GM12873 (cell line): ENCODE data around the gene THEM4.

Source experiments
- TF ChIP-seq, protein P1 (sequence below): IDR thresholded peaks from 2 replicates; pipeline ENCODE4 v1.5.1; 2012; ENCODE audit warnings: low read depth, mild to moderate bottlenecking, moderate library complexity, low read length, control low read depth; ENCODE audit not compliant: insufficient read depth; ENCODE audit errors: missing control alignments

Gene THEM4

DNA sequence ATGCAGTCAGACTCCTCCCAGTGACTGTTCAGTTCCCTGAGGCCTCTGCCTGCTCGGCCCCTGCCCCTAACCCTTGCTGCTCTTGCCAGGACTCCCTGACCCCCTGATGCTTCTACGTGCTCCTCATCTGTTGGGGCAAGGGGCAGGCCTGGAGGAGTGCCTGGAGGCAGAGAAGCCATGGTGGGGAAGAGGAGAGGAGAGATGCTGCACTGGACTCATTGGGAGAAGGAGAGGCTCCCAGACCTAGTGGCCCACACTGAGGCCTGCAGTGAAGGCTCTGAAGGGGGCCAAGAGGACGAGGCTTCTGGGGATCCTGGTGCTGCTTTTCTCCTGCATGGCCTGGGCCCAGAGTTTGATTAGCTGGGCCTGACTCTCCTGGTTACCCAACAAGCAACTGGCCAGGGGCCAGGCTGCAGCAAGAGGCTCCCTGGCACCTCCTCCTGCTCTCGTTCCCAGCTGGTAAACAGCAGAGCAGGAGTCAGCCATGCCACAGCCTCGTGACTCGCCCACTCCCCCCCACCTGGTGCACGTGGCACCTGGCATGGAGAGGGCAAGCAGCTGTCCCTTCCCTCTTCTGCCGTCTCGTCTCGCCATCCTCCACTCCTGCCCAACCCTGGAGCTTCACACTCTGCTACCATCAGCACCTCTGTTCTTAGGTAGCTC lies 76.9 kb downstream of the THEM4 start:
- TF ChIP-seq, protein P1, sequence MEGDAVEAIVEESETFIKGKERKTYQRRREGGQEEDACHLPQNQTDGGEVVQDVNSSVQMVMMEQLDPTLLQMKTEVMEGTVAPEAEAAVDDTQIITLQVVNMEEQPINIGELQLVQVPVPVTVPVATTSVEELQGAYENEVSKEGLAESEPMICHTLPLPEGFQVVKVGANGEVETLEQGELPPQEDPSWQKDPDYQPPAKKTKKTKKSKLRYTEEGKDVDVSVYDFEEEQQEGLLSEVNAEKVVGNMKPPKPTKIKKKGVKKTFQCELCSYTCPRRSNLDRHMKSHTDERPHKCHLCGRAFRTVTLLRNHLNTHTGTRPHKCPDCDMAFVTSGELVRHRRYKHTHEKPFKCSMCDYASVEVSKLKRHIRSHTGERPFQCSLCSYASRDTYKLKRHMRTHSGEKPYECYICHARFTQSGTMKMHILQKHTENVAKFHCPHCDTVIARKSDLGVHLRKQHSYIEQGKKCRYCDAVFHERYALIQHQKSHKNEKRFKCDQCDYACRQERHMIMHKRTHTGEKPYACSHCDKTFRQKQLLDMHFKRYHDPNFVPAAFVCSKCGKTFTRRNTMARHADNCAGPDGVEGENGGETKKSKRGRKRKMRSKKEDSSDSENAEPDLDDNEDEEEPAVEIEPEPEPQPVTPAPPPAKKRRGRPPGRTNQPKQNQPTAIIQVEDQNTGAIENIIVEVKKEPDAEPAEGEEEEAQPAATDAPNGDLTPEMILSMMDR = no peak

DNA sequence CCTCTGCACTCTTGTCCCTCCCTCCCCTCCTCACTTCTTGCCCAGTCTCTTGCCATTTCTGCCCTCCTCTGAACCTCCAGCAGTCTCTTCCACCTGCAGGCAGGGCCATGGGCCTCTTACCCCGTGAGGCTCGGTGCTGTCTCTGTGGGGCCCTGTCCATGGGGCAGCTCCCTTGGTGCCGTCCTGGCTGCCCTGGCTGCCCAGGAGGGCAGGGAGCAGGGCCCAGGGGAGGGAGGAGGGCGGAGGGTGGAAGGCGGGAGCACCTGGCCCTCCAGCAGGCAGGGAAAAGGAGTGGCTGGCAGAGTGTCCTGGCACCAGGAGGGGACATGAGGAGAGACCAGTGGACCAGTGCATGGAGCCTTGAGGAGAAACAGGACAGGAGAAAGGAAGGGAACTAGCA lies 77.7 kb downstream of the THEM4 start, which contains the start of gene RORC:
TSS of gene RORC (minus strand) at position 198 of the 400 bp plus-strand sequence. CDS start at position 160, 38 bp downstream.
- TF ChIP-seq, protein P1 = no peak

DNA sequence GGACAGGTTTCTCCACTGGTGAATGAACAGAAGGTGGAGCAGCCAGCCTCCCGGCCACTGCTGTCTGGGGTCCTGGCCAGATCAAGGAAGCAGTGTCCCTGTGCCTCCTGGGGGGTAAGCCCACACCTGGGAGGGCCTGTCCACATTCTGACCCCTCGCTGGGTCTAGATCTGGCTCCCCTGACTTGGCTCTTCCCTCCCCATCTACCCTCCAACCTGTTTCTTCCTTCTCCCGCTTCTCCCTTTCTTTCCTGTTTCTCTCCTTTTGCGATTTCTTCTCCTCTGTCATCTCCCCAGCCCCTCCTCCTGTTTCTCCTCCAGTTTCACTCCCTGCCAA lies 78.1 kb downstream of the THEM4 start:
- TF ChIP-seq, protein P1 = no peak

- TF ChIP-seq, protein P1 = no peak
These were observed 79.3 kb downstream of the THEM4 start for GRCh38 chr1:151830055-151830454.

- TF ChIP-seq, protein P1 = no peak
These were observed 79.8 kb downstream of the THEM4 start for GRCh38 chr1:151829352-151830046.

DNA sequence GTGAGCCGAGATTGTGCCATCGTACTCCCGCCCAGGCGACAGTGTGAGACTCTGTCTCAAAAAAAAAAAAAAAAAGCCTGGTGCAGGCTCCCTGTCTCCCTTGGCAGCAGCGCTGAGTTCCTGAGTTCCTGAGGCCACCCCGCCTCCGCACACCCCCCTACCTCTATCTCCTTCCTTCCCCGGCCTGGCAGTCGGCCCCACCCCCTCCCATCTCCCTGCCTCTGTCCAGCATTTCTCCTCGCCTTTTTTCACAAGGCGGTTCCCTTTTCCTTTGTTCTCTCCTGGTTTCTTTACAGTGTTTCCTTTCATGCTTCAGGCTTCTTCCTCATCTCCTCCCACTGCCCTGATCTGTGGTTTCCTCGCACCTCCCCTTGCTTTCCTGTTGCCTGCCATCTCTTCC lies 80.4 kb downstream of the THEM4 start:
- TF ChIP-seq, protein P1 = no peak

- TF ChIP-seq, protein P1 = no peak
These were observed 81.5 kb downstream of the THEM4 start for GRCh38 chr1:151827853-151828252.
